ENCODE results near the gene LHFPL6.

GRCh38 chr13:39496506-39496905 lies 106.5 kb downstream of the LHFPL6 start:
- TF ChIP-seq CTCF (IDR thresholded peaks at IDR 0.05; ENCODE audit: low read length), result no peak
- TF ChIP-seq EZH2phosphoT487 (IDR thresholded peaks at IDR 0.05; ENCODE audit: low read length), result no peak

Measured in MM.1S (cell line).